Ovary (tissue), 3 donors: ENCODE measurements around the gene FANCG.

Experiments used
- CTCF ChIP-seq, 3 donors: fragments of 450-650 bp in 2 of 3; fragments of 200-600 bp in 1 of 3; IDR thresholded peaks; one replicate each; pipeline versions ENCODE4 v1.5.1 to v1.8.0; 2016 to 2022; ENCODE audit warnings: antibody characterized with exemption in 3 of 3, mild to moderate bottlenecking in 1 of 3
- EP300 ChIP-seq: sonication (generic); formaldehyde crosslinking; IDR thresholded peaks from one replicate; pipeline ENCODE4 v1.6.1; 2017; ENCODE audit warnings: antibody characterized with exemption
- donor health status: DM: no; HTN: no; CAD: no.

GRCh38 chr9:35070823-35071813, 8.6 kb downstream of the FANCG start:
- no peak for TF ChIP-seq CTCF (IDR thresholded peaks at IDR 0.05)
- TF ChIP-seq EP300: no peak
